Nucleus accumbens (tissue), 56 donors: ENCODE data around the gene MC1R.
A peak's percentile ranks its signal among the peaks of the same experiment; 100 is the strongest.

Source experiments
- DNase-seq, 56 donors: peaks; one replicate each; lab custom pipeline; 2025; lab: John Stamatoyannopoulos, UW

Gene MC1R

GRCh38 chr16:89895482-89896250, 23.0 kb upstream of the MC1R start:
- no peak for DNase-seq

GRCh38 chr16:89897204-89897603, 21.5 kb upstream of the MC1R start:
- no peak for DNase-seq

GRCh38 chr16:89898201-89898967, 20.3 kb upstream of the MC1R start:
- no peak for DNase-seq

- DNase-seq = peak in 1 of 56 donors; percentile 10
Measured at GRCh38 chr16:89899879-89900481, 18.7 kb upstream of the MC1R start.

- no peak for DNase-seq
Measured at GRCh38 chr16:89900885-89901284, 17.8 kb upstream of the MC1R start.

GRCh38 chr16:89902980-89903379, 15.7 kb upstream of the MC1R start:
- DNase-seq = no peak

GRCh38 chr16:89903908-89904515, 14.7 kb upstream of the MC1R start:
- no peak for DNase-seq

GRCh38 chr16:89904606-89905510, 13.8 kb upstream of the MC1R start:
- DNase-seq = no peak

GRCh38 chr16:89905511-89906139, 13.0 kb upstream of the MC1R start:
- no peak for DNase-seq

- DNase-seq = no peak
Measured at GRCh38 chr16:89906140-89907025, 12.3 kb upstream of the MC1R start.

GRCh38 chr16:89907055-89907814, 11.4 kb upstream of the MC1R start:
- DNase-seq = no peak

- DNase-seq = no peak
Measured at GRCh38 chr16:89908236-89908635, 10.4 kb upstream of the MC1R start.

GRCh38 chr16:89909777-89910716, 8.6 kb upstream of the MC1R start:
- peak in 53 of 56 donors; percentile 13 to 90 (median 67) for DNase-seq

- no peak for DNase-seq
Measured at GRCh38 chr16:89910717-89911354, 7.8 kb upstream of the MC1R start.

- DNase-seq = no peak
Measured at GRCh38 chr16:89911375-89911774, 7.3 kb upstream of the MC1R start.

- DNase-seq = no peak
Measured at GRCh38 chr16:89912143-89912542, 6.5 kb upstream of the MC1R start.
